Fibroblast of mammary gland (primary cell): Measurements from ENCODE around the gene C11orf42.
A peak's percentile ranks its signal among the peaks of the same experiment; 100 is the strongest.

Experiments used
- DNase-seq: peaks from one replicate; pipeline ENCODE4 v3.0.0-alpha.2; 2010; ENCODE audit warnings: low read depth
- H3K4me3 ChIP-seq: 2 replicates; pipeline ENCODE4 v1.5.1; 2011; ENCODE audit warnings: low read depth, mild to moderate bottlenecking, low read length, moderate library complexity; ENCODE audit not compliant: control insufficient read depth
- CTCF ChIP-seq: conservative IDR thresholded peaks from 2 replicates; pipeline ENCODE4 v1.5.1; 2011; ENCODE audit warnings: low read depth, low read length, inconsistent platforms; ENCODE audit not compliant: control insufficient read depth, insufficient read depth

Gene C11orf42

GRCh38 chr11:6196396-6196795 lies 9.0 kb upstream of the C11orf42 start:
- H3K4me3 ChIP-seq, result no peak overlapping the region
- no peak for DNase-seq
- TF ChIP-seq CTCF, result no peak

- no peak for DNase-seq
- no peak overlapping the region for H3K4me3 ChIP-seq
- no peak for TF ChIP-seq CTCF
Observed at GRCh38 chr11:6197466-6198200, 7.7 kb upstream of the C11orf42 start.

- H3K4me3 ChIP-seq, result no peak within 1 kb of the TSS
- no peak for DNase-seq
- TF ChIP-seq CTCF, result no peak
Observed at GRCh38 chr11:6199174-6199810, 6.1 kb upstream of the C11orf42 start, which contains the start of gene OR52W1. Gene OR52W1, plus strand, starts transcription at chr11:6199224. Its CDS starts 0 bp downstream, at chr11:6199224.

GRCh38 chr11:6200975-6201374 lies 4.4 kb upstream of the C11orf42 start:
- no peak for TF ChIP-seq CTCF
- H3K4me3 ChIP-seq, result no peak overlapping the region
- no peak for DNase-seq

- H3K4me3 ChIP-seq, result no peak overlapping the region
- DNase-seq, result peak; percentile 41
- no peak for TF ChIP-seq CTCF
Observed at GRCh38 chr11:6201481-6201880, 3.9 kb upstream of the C11orf42 start.

- peak; percentile 29 for DNase-seq
- TF ChIP-seq CTCF, result no peak
- H3K4me3 ChIP-seq, result no peak overlapping the region
Observed at GRCh38 chr11:6202041-6202440, 3.3 kb upstream of the C11orf42 start.

- no peak for TF ChIP-seq CTCF
- no peak for DNase-seq
- no peak overlapping the region for H3K4me3 ChIP-seq
Observed at GRCh38 chr11:6203327-6203726, 2.0 kb upstream of the C11orf42 start.
